NCI-H2171 (cell line): ENCODE data around the gene SLA2.
"Not testable (repeated sequence)": the region's sequence is repeated elsewhere in the genome, so short reads cannot be mapped to it uniquely, and the experiment has no call there.

Experiments
- DNase-seq: peaks from one replicate; lab custom pipeline; 2025; lab: John Stamatoyannopoulos, UW

Gene SLA2

DNA sequence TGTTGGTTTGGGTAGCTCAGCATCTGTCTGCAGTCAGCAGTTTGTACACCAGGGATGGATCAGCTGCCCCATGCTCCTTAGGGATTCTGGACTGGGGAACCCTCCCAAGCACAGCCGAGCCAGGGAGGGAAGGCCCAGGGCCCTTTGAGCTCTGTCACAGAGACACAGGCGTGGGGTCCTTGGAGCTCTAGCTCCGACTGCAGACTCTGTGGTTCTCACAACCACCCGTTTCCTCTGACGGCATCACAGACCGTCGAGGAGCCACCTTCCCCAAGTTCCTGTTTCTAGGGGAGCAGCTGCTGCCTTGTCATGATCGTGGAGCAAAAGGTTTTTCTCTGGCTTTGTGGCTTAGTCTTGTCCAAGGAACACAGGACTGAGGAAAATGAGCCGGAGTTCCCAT, at the start of gene SLA2:
Gene SLA2, minus strand, starts transcription at position 199 of the 400 bp plus-strand sequence. CDS start 4,861 bp downstream, outside the sequence.
- DNase-seq = no peak

GRCh38 chr20:36695467-36695866, 49.5 kb upstream of the SLA2 start:
- DNase-seq = not testable (repeated sequence)

DNA sequence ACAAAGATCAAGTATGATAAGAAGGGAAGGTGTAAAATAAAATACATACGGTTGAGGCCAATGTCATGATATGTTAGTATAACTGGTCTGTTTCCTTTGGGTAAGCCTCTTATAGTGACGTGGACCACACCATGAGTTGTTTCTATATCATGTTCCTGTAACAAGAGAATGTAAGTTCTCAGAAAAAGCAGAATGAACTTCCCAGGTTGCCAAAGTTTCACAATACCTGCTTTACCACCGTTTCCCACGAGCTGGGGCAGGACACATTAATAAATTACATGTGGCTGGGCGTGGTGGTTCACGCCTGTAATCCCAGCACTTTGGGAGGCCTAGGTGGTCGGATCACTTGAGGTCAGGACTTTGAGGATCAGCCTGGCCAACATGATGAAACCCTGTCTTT, 42.6 kb upstream of the SLA2 start:
- DNase-seq = no peak

DNA sequence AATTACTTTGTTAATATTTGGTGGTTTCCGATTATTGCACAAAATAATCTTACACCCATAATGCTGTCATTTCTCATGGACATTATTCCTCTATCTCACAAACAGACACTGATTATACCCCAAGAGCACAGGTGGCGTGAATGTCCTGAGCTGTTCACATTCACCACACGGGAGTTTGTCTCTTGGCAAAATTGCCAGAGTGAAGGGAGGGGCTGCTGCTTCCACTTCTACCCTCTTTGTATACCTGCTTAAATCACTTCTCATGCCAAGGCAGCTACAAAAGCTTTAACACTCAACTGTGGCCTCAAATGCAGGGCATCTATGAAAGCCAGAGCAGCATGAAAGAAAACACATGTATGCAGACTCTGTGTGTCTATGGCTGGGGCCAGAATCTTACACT, 41.9 kb upstream of the SLA2 start:
- DNase-seq = no peak

GRCh38 chr20:36686944-36687343, 40.9 kb upstream of the SLA2 start:
- DNase-seq = no peak

GRCh38 chr20:36686504-36686903, 40.5 kb upstream of the SLA2 start:
- no peak for DNase-seq

DNA sequence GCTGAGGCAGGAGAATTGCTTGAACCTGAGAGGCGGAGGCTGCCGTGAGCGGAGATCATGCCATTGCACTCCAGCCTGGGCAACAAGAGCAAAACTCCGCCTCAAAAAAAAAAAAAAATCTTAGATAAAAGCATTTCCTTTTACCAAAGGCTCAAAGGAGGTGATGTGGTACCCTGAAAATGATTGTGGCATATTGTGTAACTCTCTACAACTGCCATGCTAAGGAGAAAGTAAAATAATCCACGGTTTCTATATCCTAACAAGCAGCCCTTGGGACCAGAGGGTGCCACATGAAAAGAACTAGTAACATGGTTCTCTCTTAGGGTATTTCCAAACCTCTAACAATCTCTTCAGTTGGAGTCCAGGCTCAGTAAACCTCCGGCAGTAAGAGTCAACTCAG, 38.8 kb upstream of the SLA2 start:
- no peak for DNase-seq

GRCh38 chr20:36682311-36682710, 36.3 kb upstream of the SLA2 start:
- DNase-seq = no peak

DNA sequence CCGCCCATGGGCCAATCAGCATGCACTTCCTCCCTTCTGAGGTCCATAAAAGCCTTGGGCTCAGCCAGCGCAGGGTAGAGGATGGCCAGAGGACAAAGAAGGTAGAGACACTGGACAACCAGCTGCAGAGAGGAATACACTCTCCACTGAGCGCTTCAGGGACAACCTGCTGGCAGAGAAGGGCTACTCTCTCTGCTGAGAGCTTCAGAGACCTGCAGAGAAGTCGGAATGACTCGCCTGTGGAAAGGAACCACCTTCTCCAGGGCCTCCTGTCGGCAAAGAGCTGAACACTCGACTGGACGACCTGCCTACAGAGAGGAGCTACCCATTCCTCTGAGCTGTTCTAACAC, 31.4 kb upstream of the SLA2 start:
- DNase-seq = no peak

- DNase-seq = no peak
Measured at GRCh38 chr20:36676701-36677421, 30.9 kb upstream of the SLA2 start.

- not testable (repeated sequence) for DNase-seq
Measured at GRCh38 chr20:36675545-36675944, 29.5 kb upstream of the SLA2 start.

GRCh38 chr20:36672991-36673390, 27.0 kb upstream of the SLA2 start:
- DNase-seq = no peak

DNA sequence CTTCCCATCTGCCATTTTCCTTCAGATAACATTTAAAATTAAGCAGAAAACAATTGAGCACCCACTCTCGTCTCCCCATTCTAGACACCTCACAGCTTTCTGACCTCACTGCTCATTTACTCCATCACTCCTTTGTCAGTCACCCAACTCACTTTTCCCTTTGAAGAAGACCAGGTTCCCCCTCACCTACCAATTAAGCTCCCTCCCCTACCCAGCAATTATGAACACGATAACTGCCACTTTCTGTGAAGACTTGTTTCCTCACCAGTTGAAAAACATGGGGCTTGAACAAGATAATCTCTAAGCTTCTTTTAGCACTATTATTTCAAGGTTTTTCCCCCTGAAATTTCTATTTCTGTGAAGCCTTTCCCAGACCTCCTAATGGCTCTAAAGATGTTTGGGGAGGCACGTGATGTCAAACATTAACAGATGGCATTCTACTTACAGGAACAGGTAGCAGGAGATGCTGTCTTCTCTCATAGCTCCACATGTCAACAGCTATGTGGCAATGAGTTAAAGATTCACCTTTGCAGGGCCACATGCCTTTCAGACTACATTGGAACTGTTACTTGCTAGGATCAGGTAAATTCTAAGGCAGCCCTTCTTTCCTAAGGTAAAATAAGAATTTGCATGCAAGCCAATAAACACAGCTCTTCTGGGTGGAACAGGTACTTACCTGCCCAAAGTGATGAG, 24.8 kb upstream of the SLA2 start:
- DNase-seq = peak; percentile 34

DNA sequence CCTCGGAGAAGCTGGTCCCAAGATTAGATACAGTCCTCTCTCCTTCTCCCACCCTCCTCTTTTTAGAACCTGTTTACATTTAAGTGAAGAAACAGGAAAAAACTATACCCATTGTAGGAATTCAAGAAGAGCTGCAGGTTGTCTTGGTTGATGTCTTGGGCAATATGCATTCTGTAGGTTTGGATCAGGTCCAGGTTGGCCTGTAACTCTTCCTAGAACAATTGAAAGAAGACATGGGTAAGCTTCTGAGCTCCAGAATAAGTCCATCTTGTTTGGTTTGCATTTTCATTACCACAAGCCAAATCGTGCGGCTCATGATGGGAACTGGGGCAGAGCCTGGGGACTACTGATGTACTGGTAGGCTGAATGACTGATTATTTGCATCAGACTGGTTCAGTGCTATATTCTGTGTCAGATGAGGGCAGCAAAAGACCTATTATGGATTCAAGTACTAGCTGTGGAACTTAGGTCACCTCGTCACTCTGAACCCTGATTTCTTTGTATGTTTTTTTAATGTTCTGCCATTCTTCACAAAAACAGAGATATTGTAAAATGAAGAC, 20.3 kb upstream of the SLA2 start:
- DNase-seq = no peak

DNA sequence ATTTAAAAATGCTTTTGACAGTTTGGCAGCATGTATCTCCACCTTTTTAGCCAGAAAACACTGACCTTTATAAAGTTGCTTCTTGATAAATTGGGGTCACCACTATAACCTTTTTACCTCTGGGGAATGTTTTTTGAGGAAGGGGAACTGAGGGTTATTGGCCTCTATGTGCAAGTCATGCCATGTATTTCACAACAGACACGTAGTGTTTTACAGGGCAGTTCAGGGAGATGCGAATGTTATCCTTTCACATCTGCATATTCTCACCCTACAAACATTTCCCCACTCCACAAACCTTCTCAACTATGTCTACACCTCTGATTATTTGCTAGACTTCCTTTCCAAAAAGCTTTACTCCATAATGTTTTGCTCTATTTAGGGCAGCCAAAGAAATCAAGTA, 17.0 kb upstream of the SLA2 start:
- no peak for DNase-seq

DNA sequence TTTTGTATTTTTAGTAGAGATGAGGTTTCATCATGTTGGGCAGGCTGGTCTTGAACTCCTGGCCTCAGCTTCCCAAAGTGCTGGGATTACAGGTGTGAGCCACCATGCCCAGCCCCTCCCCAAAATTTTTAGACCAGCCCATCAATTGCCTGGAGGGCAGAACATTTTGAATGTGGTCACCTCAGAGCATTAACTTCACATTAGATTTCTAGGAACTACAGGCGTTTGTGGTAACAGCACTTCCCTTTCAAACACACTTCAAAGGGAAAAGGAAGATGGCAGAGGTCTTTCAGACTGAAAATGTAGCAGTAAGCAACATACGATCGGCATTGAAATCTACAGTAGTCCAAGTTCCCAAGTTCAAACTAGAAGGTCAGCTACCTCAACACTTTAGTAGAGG, 12.3 kb upstream of the SLA2 start:
- DNase-seq = no peak

DNA sequence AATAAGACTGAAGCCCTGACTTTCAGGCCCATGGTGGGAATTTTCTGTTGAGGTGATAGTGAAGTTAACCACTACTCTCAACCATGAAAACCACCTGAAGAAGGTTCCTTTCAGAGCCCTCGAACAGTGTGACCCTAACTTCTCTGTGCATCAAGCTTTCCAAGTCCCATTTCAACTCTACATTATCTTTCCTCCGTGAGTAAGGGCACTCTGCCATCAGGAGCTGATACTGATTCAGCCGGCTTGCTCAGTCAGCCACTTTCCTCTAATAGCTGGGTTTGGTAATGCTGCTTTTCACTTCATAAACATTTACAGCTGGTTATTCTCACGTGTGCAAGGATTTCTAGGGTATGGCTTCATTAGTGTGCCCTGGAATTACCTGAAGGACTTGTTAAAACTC, 10.7 kb upstream of the SLA2 start:
- no peak for DNase-seq

DNA sequence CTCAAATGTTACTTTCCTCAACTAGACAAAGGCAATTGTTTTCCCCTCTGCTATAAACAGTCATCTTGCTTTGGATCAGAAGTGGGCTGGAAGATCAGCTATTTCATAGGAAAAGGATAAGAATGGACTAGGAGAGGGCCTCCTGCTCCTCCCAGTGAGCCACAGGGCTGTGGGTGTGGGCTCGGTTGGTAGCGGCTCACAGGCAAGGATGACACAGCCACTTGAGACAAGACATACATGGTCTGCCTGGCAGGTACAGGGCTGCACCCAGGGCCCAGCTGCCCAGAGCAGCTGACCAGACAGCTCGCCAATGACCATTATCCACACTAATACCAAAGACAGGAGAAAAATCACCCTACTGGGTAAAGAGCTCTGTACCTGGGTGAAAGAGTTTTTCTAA, 9.0 kb upstream of the SLA2 start:
- DNase-seq = no peak

DNA sequence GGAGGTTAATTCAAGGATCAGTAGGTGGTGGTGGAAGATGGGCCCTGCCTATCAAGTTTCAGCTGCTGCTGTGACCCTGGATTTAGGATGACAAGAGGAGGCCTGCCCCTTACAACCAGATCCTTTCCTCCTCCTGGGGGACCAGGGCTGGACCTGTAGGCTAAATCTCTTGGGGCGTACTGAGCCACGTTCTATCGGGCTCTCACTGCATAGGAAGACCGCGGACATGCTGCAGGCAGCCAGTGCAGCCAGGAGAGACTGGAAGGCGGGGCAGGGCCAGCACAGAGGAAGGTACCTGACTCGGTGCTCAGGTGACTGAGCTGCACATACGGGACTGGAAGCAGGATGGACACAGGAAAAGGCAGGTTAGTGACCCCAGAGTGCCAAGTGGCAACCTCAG, 8.5 kb upstream of the SLA2 start:
- DNase-seq = no peak

GRCh38 chr20:36653456-36653855, 7.5 kb upstream of the SLA2 start:
- DNase-seq = no peak

DNA sequence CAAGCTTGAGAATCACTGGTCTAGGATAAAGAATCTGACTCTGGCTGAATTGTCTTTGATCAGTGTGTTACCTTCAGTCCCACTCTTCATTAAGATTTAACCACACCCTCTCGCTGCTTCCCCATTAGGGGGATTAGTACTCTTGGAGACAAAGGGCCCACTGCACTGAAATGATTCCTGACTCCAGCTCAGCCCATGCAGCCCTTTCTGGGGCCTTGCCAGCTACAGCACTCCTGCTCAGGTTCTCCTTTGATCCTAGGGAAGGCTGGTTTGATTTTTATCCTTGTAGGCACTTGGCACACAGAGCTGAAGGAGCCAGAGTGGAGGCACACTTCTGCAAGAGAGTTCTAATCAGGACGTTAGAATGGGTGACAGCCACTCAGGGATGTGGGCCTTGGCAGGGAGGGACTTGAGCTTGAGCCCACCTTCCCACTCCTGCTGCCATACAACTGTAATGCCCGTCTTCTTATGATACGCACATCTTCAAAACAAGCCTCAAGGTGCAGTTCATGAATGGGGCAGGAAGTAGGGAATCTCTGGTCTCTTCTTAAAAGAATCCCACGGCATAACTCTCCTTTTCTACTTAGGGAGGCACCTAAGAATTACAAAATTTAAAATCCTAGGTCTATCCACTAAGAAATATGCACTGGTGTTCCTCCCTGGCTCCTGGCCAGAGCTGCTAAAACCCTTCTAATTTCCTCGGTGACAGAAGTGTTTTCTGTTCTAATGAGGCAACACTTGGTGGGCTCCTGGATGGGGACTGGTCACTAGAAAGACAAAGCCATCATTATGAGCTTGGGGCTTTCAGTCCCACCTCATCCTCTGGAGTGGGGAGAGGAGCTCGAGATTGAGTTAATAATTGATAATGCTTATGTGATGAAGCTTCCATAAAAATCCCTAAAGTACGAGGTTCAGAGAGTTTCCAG, 1.5 kb upstream of the SLA2 start:
- no peak for DNase-seq

GRCh38 chr20:36646678-36647077, 682 bp upstream of the SLA2 start:
- peak; percentile 61 for DNase-seq
